ENCODE measurements around the gene TMEM14B. TPM values are rescaled to one million over a fixed set of nuclear protein-coding genes. Genes with fewer than 3 reads are reported as not detected.

TMEM14B gene
- total RNA-seq, 2 experiments from 2014 or later, result 103 to 125 TPM

DNA sequence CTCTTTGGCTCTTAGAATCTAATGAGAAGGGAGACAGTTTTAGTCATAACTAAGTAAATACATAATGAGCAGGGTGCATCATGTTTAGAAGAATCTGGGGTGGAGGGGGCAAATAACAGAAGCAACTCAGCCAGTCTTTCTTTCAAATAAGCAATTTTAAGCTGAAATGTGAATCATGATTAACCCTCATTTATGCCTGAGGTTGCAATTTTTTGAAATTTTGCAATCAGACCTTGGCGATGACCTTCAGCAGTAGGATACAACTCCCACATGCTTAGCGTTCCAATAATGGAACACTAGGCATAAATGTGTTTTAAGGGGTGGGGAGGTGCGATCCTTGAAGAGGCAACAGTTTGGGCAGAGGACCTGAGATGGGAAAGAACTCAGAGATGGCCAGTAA, 30.6 kb downstream of the TMEM14B start:
- intact Hi-C loops (cut with micrococcal nuclease; ENCODE audit: unreplicated experiment), result no loop called here
- no peak overlapping the region for H3K27ac ChIP-seq (ENCODE audit: low read depth, low read length, poor library complexity, severe bottlenecking)
- no peaks in the 10 kb centered on the region for H3K79me2 ChIP-seq (ENCODE audit: insufficient read depth, low read depth, low read length)
- ChIA-PET POLR2A (interaction anchor here (1.2 kb wide), 1 partner anchor 249 kb away, joined by 4 read pairs; no protein-coding TSS in a partner anchor), CTCF (ENCODE audit: unreplicated experiment) (no interaction called here)
- TF ChIP-seq CTCF (conservative IDR thresholded peaks at IDR 0.05; ENCODE audit: low read length) (no peak), EZH2phosphoT487 (IDR thresholded peaks at IDR 0.05; ENCODE audit: borderline replicate concordance, low read depth, low read length) (no peak)
- H3K4me1 ChIP-seq (ENCODE audit: insufficient read depth, low read length, poor library complexity, severe bottlenecking), result no peaks in the 10 kb centered on the region
- no TSS peak for BruUV-seq (replicated peaks)
- H3K4me3 ChIP-seq (ENCODE audit: low read depth, low read length, poor library complexity, severe bottlenecking), result no peak overlapping the region
- DNase-seq (ENCODE audit: low spot score), result no peak
- H2AFZ ChIP-seq (ENCODE audit: low read length), result no peak overlapping the region
- no peaks in the 10 kb centered on the region for H4K20me1 ChIP-seq (ENCODE audit: insufficient read depth, low read length)
- no peaks in the 10 kb centered on the region for H3K9me3 ChIP-seq (ENCODE audit: low read length)
- H3K36me3 ChIP-seq (ENCODE audit: insufficient read depth, low read length), result peaks cover 6% of the 10 kb centered on the region
- H3K9me2 ChIP-seq (ENCODE audit: insufficient read depth, low read length), result no peaks in the 10 kb centered on the region
- no peak overlapping the region for H3K4me2 ChIP-seq (ENCODE audit: low read length)

GRCh38 chr6:10779076-10779475, 31.5 kb downstream of the TMEM14B start:
- ChIA-PET POLR2A (interaction anchor here (0.6 to 1.2 kb wide), 3 partner anchors 9 to 595 kb away, joined by 3 to 5 read pairs (median 4); no protein-coding TSS in a partner anchor), CTCF (ENCODE audit: unreplicated experiment) (no interaction called here)
- Histone ChIP-seq H3K4me3 (ENCODE audit: low read depth, low read length, poor library complexity, severe bottlenecking) (no peak overlapping the region), H4K20me1 (ENCODE audit: insufficient read depth, low read length) (no peaks in the 10 kb centered on the region), H3K4me2 (ENCODE audit: low read length) (no peak overlapping the region), H3K4me1 (ENCODE audit: insufficient read depth, low read length, poor library complexity, severe bottlenecking) (no peaks in the 10 kb centered on the region), H3K9me3 (ENCODE audit: low read length) (no peaks in the 10 kb centered on the region), H3K9me2 (ENCODE audit: insufficient read depth, low read length) (no peaks in the 10 kb centered on the region), H3K79me2 (ENCODE audit: insufficient read depth, low read depth, low read length) (no peaks in the 10 kb centered on the region), H3K36me3 (ENCODE audit: insufficient read depth, low read length) (peaks cover 6% of the 10 kb centered on the region), H3K27ac (ENCODE audit: low read depth, low read length, poor library complexity, severe bottlenecking) (no peak overlapping the region), H2AFZ (ENCODE audit: low read length) (no peak overlapping the region)
- no TSS peak for BruUV-seq (replicated peaks)
- DNase-seq (ENCODE audit: low spot score), result no peak
- TF ChIP-seq CTCF (conservative IDR thresholded peaks at IDR 0.05; ENCODE audit: low read length) (no peak), EZH2phosphoT487 (IDR thresholded peaks at IDR 0.05; ENCODE audit: borderline replicate concordance, low read depth, low read length) (no peak)
- intact Hi-C loops (cut with micrococcal nuclease; ENCODE audit: unreplicated experiment), result no loop called here

- intact Hi-C loops (cut with micrococcal nuclease; ENCODE audit: unreplicated experiment), result no loop called here
- TF ChIP-seq EZH2phosphoT487 (IDR thresholded peaks at IDR 0.05; ENCODE audit: borderline replicate concordance, low read depth, low read length), result no peak
- no peak for TF ChIP-seq CTCF (conservative IDR thresholded peaks at IDR 0.05; ENCODE audit: low read length)
- Histone ChIP-seq H3K4me2 (ENCODE audit: low read length) (no peak overlapping the region), H3K79me2 (ENCODE audit: insufficient read depth, low read depth, low read length) (no peaks in the 10 kb centered on the region), H3K27ac (ENCODE audit: low read depth, low read length, poor library complexity, severe bottlenecking) (no peak overlapping the region), H3K36me3 (ENCODE audit: insufficient read depth, low read length) (no peaks in the 10 kb centered on the region), H4K20me1 (ENCODE audit: insufficient read depth, low read length) (no peaks in the 10 kb centered on the region), H3K4me1 (ENCODE audit: insufficient read depth, low read length, poor library complexity, severe bottlenecking) (no peaks in the 10 kb centered on the region), H3K9me2 (ENCODE audit: insufficient read depth, low read length) (no peaks in the 10 kb centered on the region), H3K4me3 (ENCODE audit: low read depth, low read length, poor library complexity, severe bottlenecking) (no peak overlapping the region), H3K9me3 (ENCODE audit: low read length) (no peaks in the 10 kb centered on the region), H2AFZ (ENCODE audit: low read length) (no peak overlapping the region)
- ChIA-PET POLR2A (no interaction called here), CTCF (ENCODE audit: unreplicated experiment) (no interaction called here)
- BruUV-seq (replicated peaks), result no TSS peak
- DNase-seq (ENCODE audit: low spot score), result no peak
Observed at GRCh38 chr6:10791673-10792072, 44.1 kb downstream of the TMEM14B start.
